ENCODE data around the gene NACA2. TPM values are rescaled to one million over a fixed set of nuclear protein-coding genes. Genes with fewer than 3 reads are reported as not detected.

The NACA2 gene
- total and polyA plus RNA-seq, 2 of the 4 experiments (the other 2 are of a cell fraction), result not detected

DNA sequence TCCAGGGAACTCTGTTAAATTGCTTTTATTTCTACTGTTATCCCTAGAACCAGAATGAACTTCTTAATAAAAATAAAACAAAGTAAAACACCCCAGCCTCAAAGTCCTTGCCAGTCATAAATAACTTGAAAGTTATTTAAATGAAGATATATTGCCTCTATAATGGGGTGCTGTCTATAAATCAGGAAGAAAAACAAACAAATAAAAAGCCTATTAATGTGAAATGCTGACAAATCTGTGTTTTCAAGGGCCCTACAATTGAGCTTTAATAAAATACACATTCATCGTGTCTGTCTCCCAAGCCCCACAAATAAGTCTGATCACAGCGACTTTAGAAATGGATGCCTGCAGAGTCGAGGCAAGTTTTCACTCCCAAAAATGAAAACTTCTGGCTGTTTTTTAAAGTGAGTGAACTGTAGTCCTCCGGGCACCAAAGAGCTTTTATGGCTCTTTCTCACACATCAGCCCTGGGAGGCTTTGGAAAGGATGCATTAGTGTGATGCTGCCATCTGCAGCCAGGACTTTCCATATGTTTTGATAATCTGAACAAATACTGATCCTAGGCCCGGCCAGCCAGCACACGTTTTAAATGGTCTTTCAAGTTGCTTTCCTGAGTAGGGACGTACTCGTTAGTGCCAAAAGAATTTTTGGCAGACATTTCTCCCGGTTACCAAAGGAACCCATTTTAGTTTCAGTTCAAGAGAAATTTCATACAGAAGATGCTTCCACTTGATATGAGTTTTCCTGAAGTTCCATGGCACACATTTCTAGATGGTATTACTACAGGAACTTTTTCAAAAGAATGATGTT lies 16.3 kb downstream of the NACA2 start:
- no peak overlapping the region for H3K4me3 ChIP-seq (ENCODE audit: insufficient read depth, low read depth, low read length)
- dilution Hi-C loops (cut with HindIII; ENCODE audit: low sequenced_read_pairs, unreplicated experiment) (no loop called here), intact Hi-C loops (cut with micrococcal nuclease) (no loop called here)

More for the DNA sequence above, 16.3 kb downstream of the NACA2 start:
- Histone ChIP-seq H4K91ac (ENCODE audit: insufficient read depth, low read depth, low read length) (no peak overlapping the region), H2AK9ac (replicated peaks; ENCODE audit: low read depth, low read length, poor library complexity) (no peak overlapping the region), H2BK20ac (ENCODE audit: low read depth, low read length) (no peak overlapping the region), H4K5ac (ENCODE audit: low read depth, low read length) (no peak overlapping the region), H3K79me1 (ENCODE audit: low read depth in 1 of 2, low read length in 2 of 2) (no peaks in the 10 kb centered on the region), H2BK15ac (ENCODE audit: low read depth, low read length) (no peak overlapping the region), H3K27ac (ENCODE audit: insufficient read depth, low read length) (no peak overlapping the region), H2BK5ac (ENCODE audit: low read depth, low read length, poor library complexity, severe bottlenecking) (no peak overlapping the region), H4K20me1 (ENCODE audit: insufficient read depth, low read length) (no peaks in the 10 kb centered on the region), H3K4me1 (ENCODE audit: control insufficient read depth, insufficient read depth, low read length) (no peaks in the 10 kb centered on the region), H3K56ac (ENCODE audit: extremely low read depth, insufficient read depth, low read length) (no peak overlapping the region), H3K9ac (ENCODE audit: low read depth, low read length) (no peak overlapping the region), H3K36me3 (ENCODE audit: control insufficient read depth, insufficient read depth, low read length) (no peaks in the 10 kb centered on the region), H2AK5ac (ENCODE audit: low read depth, low read length) (no peak overlapping the region), H2AFZ (replicated peaks; ENCODE audit: low read length, poor library complexity) (peak overlapping the region; percentile 86), H3K18ac (ENCODE audit: low read depth, low read length) (no peak overlapping the region), H3K9me1 (ENCODE audit: insufficient read depth, low read length) (no peaks in the 10 kb centered on the region), H3K4ac (ENCODE audit: low read depth, low read length) (no peak overlapping the region), H4K8ac (ENCODE audit: low read depth in 2 of 2, low read length in 2 of 2) (0 out of 4 replicates have a peak overlapping the region, but pooled peaks of 1 of the 2 experiments have one; percentile 42), H3K27me3 (ENCODE audit: control insufficient read depth, insufficient read depth, low read length) (no peaks in the 10 kb centered on the region; the same call in 1 of the 2 replicates), H3K9me3 (ENCODE audit: control insufficient read depth, insufficient read depth, low read length) (peaks cover 3% of the 10 kb centered on the region; the same call in 1 of the 2 replicates), H3K4me2 (ENCODE audit: low read depth, low read length) (no peak overlapping the region), H3K14ac (replicated peaks; ENCODE audit: low read depth, low read length) (no peak overlapping the region), H3K23ac (ENCODE audit: low read depth, low read length) (0 out of 2 replicates have a peak overlapping the region, but pooled peaks have one; percentile 41), H2BK120ac (ENCODE audit: low read depth, low read length) (no peak overlapping the region)
- in situ Hi-C loops (cut with MboI; ENCODE audit: low sequenced_read_pairs), result no loop called here
- ATAC-seq (ENCODE audit: low read depth) (peak; percentile 98), DNase-seq (peak; percentile 65)
- TF ChIP-seq, protein P1, sequence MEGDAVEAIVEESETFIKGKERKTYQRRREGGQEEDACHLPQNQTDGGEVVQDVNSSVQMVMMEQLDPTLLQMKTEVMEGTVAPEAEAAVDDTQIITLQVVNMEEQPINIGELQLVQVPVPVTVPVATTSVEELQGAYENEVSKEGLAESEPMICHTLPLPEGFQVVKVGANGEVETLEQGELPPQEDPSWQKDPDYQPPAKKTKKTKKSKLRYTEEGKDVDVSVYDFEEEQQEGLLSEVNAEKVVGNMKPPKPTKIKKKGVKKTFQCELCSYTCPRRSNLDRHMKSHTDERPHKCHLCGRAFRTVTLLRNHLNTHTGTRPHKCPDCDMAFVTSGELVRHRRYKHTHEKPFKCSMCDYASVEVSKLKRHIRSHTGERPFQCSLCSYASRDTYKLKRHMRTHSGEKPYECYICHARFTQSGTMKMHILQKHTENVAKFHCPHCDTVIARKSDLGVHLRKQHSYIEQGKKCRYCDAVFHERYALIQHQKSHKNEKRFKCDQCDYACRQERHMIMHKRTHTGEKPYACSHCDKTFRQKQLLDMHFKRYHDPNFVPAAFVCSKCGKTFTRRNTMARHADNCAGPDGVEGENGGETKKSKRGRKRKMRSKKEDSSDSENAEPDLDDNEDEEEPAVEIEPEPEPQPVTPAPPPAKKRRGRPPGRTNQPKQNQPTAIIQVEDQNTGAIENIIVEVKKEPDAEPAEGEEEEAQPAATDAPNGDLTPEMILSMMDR (conservative IDR thresholded peaks at IDR 0.05; ENCODE audit: low read depth, low read length), result peak; percentile 46
- no peak for TF ChIP-seq MAFK (IDR thresholded peaks at IDR 0.05; ENCODE audit: low read depth, low read length)
- no peak for TF ChIP-seq RCOR1 (IDR thresholded peaks at IDR 0.05; ENCODE audit: insufficient replicate concordance, low read length)
- peak; percentile 39; the same call in 1 of the 2 replicates for TF ChIP-seq SMC3 (IDR thresholded peaks at IDR 0.05; ENCODE audit: low read depth, low read length)
- no peak for TF ChIP-seq NFE2L2 (IDR thresholded peaks at IDR 0.05; ENCODE audit: low read depth, low read length)
- peak; percentile 50 for TF ChIP-seq RAD21 (IDR thresholded peaks at IDR 0.05; ENCODE audit: low read length)
- TF ChIP-seq, protein P2, sequence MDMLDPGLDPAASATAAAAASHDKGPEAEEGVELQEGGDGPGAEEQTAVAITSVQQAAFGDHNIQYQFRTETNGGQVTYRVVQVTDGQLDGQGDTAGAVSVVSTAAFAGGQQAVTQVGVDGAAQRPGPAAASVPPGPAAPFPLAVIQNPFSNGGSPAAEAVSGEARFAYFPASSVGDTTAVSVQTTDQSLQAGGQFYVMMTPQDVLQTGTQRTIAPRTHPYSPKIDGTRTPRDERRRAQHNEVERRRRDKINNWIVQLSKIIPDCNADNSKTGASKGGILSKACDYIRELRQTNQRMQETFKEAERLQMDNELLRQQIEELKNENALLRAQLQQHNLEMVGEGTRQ (IDR thresholded peaks at IDR 0.05; ENCODE audit: low read depth, low read length), result no peak
- TF ChIP-seq MAZ (IDR thresholded peaks at IDR 0.05; ENCODE audit: borderline replicate concordance, low read depth, low read length), result no peak
- TF ChIP-seq RFX5 (IDR thresholded peaks at IDR 0.05; ENCODE audit: low read depth, low read length), result no peak
- ChIA-PET POLR2A (ENCODE audit: unreplicated experiment) (interaction anchor here (0.5 to 0.6 kb wide), 2 partner anchors 23 to 252 kb away, joined by 3 read pairs; no protein-coding TSS in a partner anchor), CTCF (interaction anchor here (0.5 to 2.0 kb wide), 10 partner anchors 13 to 255 kb away, joined by 3 to 8 read pairs (median 3); no protein-coding TSS in a partner anchor)
- no TSS peak for BruUV-seq (replicated peaks)
- 15% methylated on average over 4 of the region's 9 CpGs; no CpG with 5 or more reads in 1 of the 2 experiments for WGBS, 2 experiments (ENCODE audit: extremely low coverage in 2 of 2, insufficient read length in 1 of 2)

Measured in IMR-90 (cell line).